ENCODE data around the gene TGM5. TPM values are rescaled to one million over a fixed set of nuclear protein-coding genes. Genes with fewer than 3 reads are reported as not detected.

The TGM5 gene
- total and polyA plus RNA-seq, 8 donors: not detected

GRCh38 chr15:43253431-43254403, 13.0 kb downstream of the TGM5 start:
- intact Hi-C loops (cut with DNase I): no loop called here
- Histone ChIP-seq H3K27ac (no peak overlapping the region), H3K4me3 (no peak overlapping the region), H3K9me3 (no peaks in the 10 kb centered on the region), H3K36me3 (no peaks in the 10 kb centered on the region), H3K4me1 (no peaks in the 10 kb centered on the region), H3K27me3 (no peaks in the 10 kb centered on the region)
- TF ChIP-seq CTCF (IDR thresholded peaks at IDR 0.05): no peak
- ATAC-seq (peak; percentile 90), DNase-seq (peak in 2 of 4 donors; percentile 38 to 39)

- Histone ChIP-seq H3K27me3 (no peaks in the 10 kb centered on the region), H3K27ac (no peak overlapping the region), H3K9me3 (no peaks in the 10 kb centered on the region), H3K36me3 (no peaks in the 10 kb centered on the region), H3K4me3 (no peak overlapping the region), H3K4me1 (no peaks in the 10 kb centered on the region)
- no peak for ATAC-seq
- intact Hi-C loops (cut with DNase I): no loop called here
- TF ChIP-seq CTCF (IDR thresholded peaks at IDR 0.05): no peak
- no peak for DNase-seq
These were observed 14.9 kb downstream of the TGM5 start for GRCh38 chr15:43251871-43252250.

GRCh38 chr15:43251185-43251870, 15.4 kb downstream of the TGM5 start:
- no peaks in the 10 kb centered on the region for H3K4me1 ChIP-seq
- intact Hi-C loops (cut with DNase I): no loop called here
- no peaks in the 10 kb centered on the region for H3K9me3 ChIP-seq
- no peaks in the 10 kb centered on the region for H3K27me3 ChIP-seq
- H3K36me3 ChIP-seq: no peaks in the 10 kb centered on the region
- DNase-seq (no peak), ATAC-seq (no peak)
- H3K4me3 ChIP-seq: no peak overlapping the region
- no peak for TF ChIP-seq CTCF (IDR thresholded peaks at IDR 0.05)
- H3K27ac ChIP-seq: no peak overlapping the region

- intact Hi-C loops (cut with DNase I): no loop called here
- TF ChIP-seq CTCF (IDR thresholded peaks at IDR 0.05): no peak
These were observed 15.9 kb downstream of the TGM5 start for GRCh38 chr15:43250785-43251184.

GRCh38 chr15:43249699-43250203, 17.0 kb downstream of the TGM5 start:
- Histone ChIP-seq H3K4me1 (no peaks in the 10 kb centered on the region), H3K4me3 (no peak overlapping the region), H3K27ac (no peak overlapping the region), H3K27me3 (no peaks in the 10 kb centered on the region), H3K9me3 (no peaks in the 10 kb centered on the region), H3K36me3 (no peaks in the 10 kb centered on the region)
- ATAC-seq: no peak
- TF ChIP-seq CTCF (IDR thresholded peaks at IDR 0.05): no peak
- intact Hi-C loops (cut with DNase I): no loop called here
- no peak for DNase-seq

More at GRCh38 chr15:43250785-43251184, 15.9 kb downstream of the TGM5 start:
- H3K4me1 ChIP-seq: no peaks in the 10 kb centered on the region
- DNase-seq (no peak), ATAC-seq (no peak)
- H3K4me3 ChIP-seq: no peak overlapping the region
- H3K9me3 ChIP-seq: no peaks in the 10 kb centered on the region
- no peaks in the 10 kb centered on the region for H3K36me3 ChIP-seq
- H3K27me3 ChIP-seq: no peaks in the 10 kb centered on the region
- H3K27ac ChIP-seq: no peak overlapping the region
